HT1080 (cell line): Measurements from ENCODE around the gene PROCR. TPM values are rescaled to one million over a fixed set of nuclear protein-coding genes. Genes with fewer than 3 reads are reported as not detected.
"Not testable (repeated sequence)": the region's sequence is repeated elsewhere in the genome, so short reads cannot be mapped to it uniquely, and the experiment has no call there.

ENCODE experiments used
- DNase-seq: peaks from one replicate; pipeline ENCODE4 v3.0.0-alpha.2; 2015; ENCODE audit warnings: low read depth
- total RNA-seq: library from RNA; depleted of rRNA; stranded (reverse); fragments of >200 nt; shearing (Covaris generic); gene quantifications from 2 replicates; pipeline ENCODE4 v1.2.3, GENCODE V29; 2014

The PROCR gene
- total RNA-seq, 1 experiment from 2014 or later: 96.8 TPM

GRCh38 chr20:35164531-35164930 lies 7.3 kb upstream of the PROCR start:
- DNase-seq: not testable (repeated sequence)

GRCh38 chr20:35165221-35166185 lies 6.4 kb upstream of the PROCR start:
- no peak for DNase-seq

GRCh38 chr20:35166242-35166830 lies 5.5 kb upstream of the PROCR start:
- DNase-seq: no peak

GRCh38 chr20:35167787-35168186 lies 4.1 kb upstream of the PROCR start:
- DNase-seq: no peak

- DNase-seq: not testable (repeated sequence)
Measured at GRCh38 chr20:35168701-35169409, 3.0 kb upstream of the PROCR start.

GRCh38 chr20:35171438-35171752 lies 477 bp upstream of the PROCR start:
- no peak for DNase-seq

GRCh38 chr20:35172434-35172806 lies 548 bp downstream of the PROCR start:
- DNase-seq: no peak

- no peak for DNase-seq
Measured at GRCh38 chr20:35173576-35174192, 1.8 kb downstream of the PROCR start.

- DNase-seq: no peak
Measured at GRCh38 chr20:35174458-35175216, 2.8 kb downstream of the PROCR start.

GRCh38 chr20:35176132-35176531 lies 4.3 kb downstream of the PROCR start:
- no peak for DNase-seq

- no peak for DNase-seq
Measured at GRCh38 chr20:35179292-35180212, 7.7 kb downstream of the PROCR start.

- DNase-seq: no peak
Measured at GRCh38 chr20:35180266-35180665, 8.4 kb downstream of the PROCR start.

- no peak for DNase-seq
Measured at GRCh38 chr20:35181731-35182130, 9.9 kb downstream of the PROCR start.

GRCh38 chr20:35186691-35187289 lies 14.9 kb downstream of the PROCR start:
- not testable (repeated sequence) for DNase-seq

- no peak for DNase-seq
Measured at GRCh38 chr20:35187584-35188190, 15.8 kb downstream of the PROCR start.

GRCh38 chr20:35189223-35189622 lies 17.4 kb downstream of the PROCR start:
- DNase-seq: not testable (repeated sequence)

GRCh38 chr20:35190556-35190955 lies 18.7 kb downstream of the PROCR start:
- no peak for DNase-seq

- no peak for DNase-seq
Measured at GRCh38 chr20:35191419-35192117, 19.7 kb downstream of the PROCR start.
